HepG2 (cell line): ENCODE measurements around the gene ZMIZ1. TPM values are rescaled to one million over a fixed set of nuclear protein-coding genes. Genes with fewer than 3 reads are reported as not detected.

Experiments used
- AGO2 ChIP-seq: fragments of 200-400 bp; formaldehyde crosslinking; optimal IDR thresholded peaks from 2 replicates; pipeline ENCODE3; 2017; ENCODE audit warnings: mild to moderate bottlenecking, low read depth, low read length, moderate library complexity
- AHR ChIP-seq: IDR thresholded peaks from 2 replicates; pipeline ENCODE4 v1.6.1; 2018; ENCODE audit warnings: missing genetic modification reagents, missing compliant biosample characterization
- BATF2 ChIP-seq: sonication (generic); formaldehyde crosslinking; IDR thresholded peaks from 2 replicates; pipeline ENCODE4 v1.8.0; 2022; ENCODE audit warnings: mild to moderate bottlenecking, missing genetic modification reagents, moderate library complexity
- HCFC1 ChIP-seq: fragments of 150-350 bp; IDR thresholded peaks from 2 replicates; pipeline ENCODE4 v1.6.1; 2014; ENCODE audit warnings: low read depth, low read length
- KAT7 ChIP-seq: IDR thresholded peaks from 2 replicates; pipeline ENCODE4 v1.6.1; 2018; ENCODE audit warnings: borderline replicate concordance, missing compliant biosample characterization
- MNT ChIP-seq: fragments of 450-650 bp; IDR thresholded peaks from 2 replicates; pipeline ENCODE4 v1.6.1; 2016
- NCOA1 ChIP-seq: sonication (generic); formaldehyde crosslinking; IDR thresholded peaks from 2 replicates; pipeline ENCODE4 v1.9.0; 2021; ENCODE audit warnings: missing genetic modification reagents
- NFKB2 ChIP-seq: sonication (generic); formaldehyde crosslinking; IDR thresholded peaks from 2 replicates; pipeline ENCODE4 v1.4.0; 2020; ENCODE audit warnings: missing genetic modification reagents, borderline replicate concordance
- RELA ChIP-seq: sonication (generic); formaldehyde crosslinking; IDR thresholded peaks from 2 replicates; pipeline ENCODE4 v1.4.0; 2020; ENCODE audit warnings: missing genetic modification reagents
- RNF2 ChIP-seq: fragments of 450-650 bp; conservative IDR thresholded peaks from 2 replicates; pipeline ENCODE4 v1.6.1; 2016; ENCODE audit warnings: low read depth
- RXRA ChIP-seq: sonication (generic); formaldehyde crosslinking; IDR thresholded peaks from 2 replicates; pipeline ENCODE4 v1.5.1; 2020; ENCODE audit warnings: missing genetic modification reagents
- SMAD3 ChIP-seq: sonication (generic); formaldehyde crosslinking; IDR thresholded peaks from 2 replicates; pipeline ENCODE4 v1.4.0; 2020; ENCODE audit warnings: missing genetic modification reagents
- STAG1 ChIP-seq: sonication (generic); formaldehyde crosslinking; IDR thresholded peaks from 2 replicates; pipeline ENCODE4 v1.4.0; 2020; ENCODE audit warnings: missing genetic modification reagents
- TIGD3 ChIP-seq: sonication (generic); formaldehyde crosslinking; IDR thresholded peaks from 2 replicates; pipeline ENCODE4 v1.5.1; 2020; ENCODE audit warnings: mild to moderate bottlenecking, missing genetic modification reagents, borderline replicate concordance
- TMF1 ChIP-seq: sonication (generic); formaldehyde crosslinking; IDR thresholded peaks from 2 replicates; pipeline ENCODE4 v1.8.1; 2022; ENCODE audit warnings: low read depth, missing genetic modification reagents
- ZFAT ChIP-seq: sonication (generic); formaldehyde crosslinking; conservative IDR thresholded peaks from 2 replicates; pipeline ENCODE4 v1.8.1; 2023; ENCODE audit warnings: missing genetic modification reagents, inconsistent platforms
- ZNF205 ChIP-seq: IDR thresholded peaks from 2 replicates; pipeline ENCODE4 v1.6.1; 2018; ENCODE audit warnings: missing biosample characterization, missing genetic modification reagents
- ZNF225 ChIP-seq: sonication (generic); formaldehyde crosslinking; IDR thresholded peaks from 2 replicates; pipeline ENCODE4 v1.4.0; 2020; ENCODE audit warnings: mild to moderate bottlenecking, missing genetic modification reagents
- ZNF335 ChIP-seq: sonication (generic); formaldehyde crosslinking; IDR thresholded peaks from 2 replicates; pipeline ENCODE4 v1.4.0; 2020; ENCODE audit warnings: missing genetic modification reagents
- ZNF577 ChIP-seq: sonication (generic); formaldehyde crosslinking; IDR thresholded peaks from 2 replicates; pipeline ENCODE4 v1.4.0; 2020; ENCODE audit warnings: mild to moderate bottlenecking, low read depth, missing genetic modification reagents, borderline replicate concordance
- ZNF800 ChIP-seq: sonication (generic); formaldehyde crosslinking; IDR thresholded peaks from 2 replicates; pipeline ENCODE4 v1.4.0; 2020; ENCODE audit warnings: missing genetic modification reagents
- ZSCAN31 ChIP-seq: sonication (generic); formaldehyde crosslinking; IDR thresholded peaks from 2 replicates; pipeline ENCODE4 v1.5.0; 2020; ENCODE audit warnings: low read depth, mild to moderate bottlenecking, missing genetic modification reagents
- polyA plus RNA-seq, 8 experiments: library from polyadenylated mRNA; depleted of rRNA in 3 of 8; stranded (reverse) in 7 of 8; unstranded in 1 of 8; fragments of >200 nt; fragmentation: Illumina TruSeq in 4 of 8; extraction: Trizol in 4 of 8; gene quantifications; 2 replicates each; pipeline versions ENCODE4 v1.2.1 to v1.2.3, GENCODE V29; 2011 to 2016; ENCODE audit warnings: low read depth in 4 of 8, missing spikeins in 1 of 8, mixed read lengths in 1 of 8; ENCODE audit not compliant: insufficient read depth in 1 of 8
- total RNA-seq, 5 experiments: library from RNA; depleted of rRNA; stranded (reverse); fragments of >200 nt; fragmentation: Illumina TruSeq; extraction: Trizol; gene quantifications; 2 replicates each; pipeline ENCODE4 v1.2.3, GENCODE V29; 2016; ENCODE audit warnings: low read depth in 1 of 5
- TF ChIP-seq, protein P1 (sequence below): sonication (generic); formaldehyde crosslinking; IDR thresholded peaks from 2 replicates; pipeline ENCODE4 v1.4.0; 2020; ENCODE audit warnings: missing genetic modification reagents
- TF ChIP-seq, protein P2 (sequence below): IDR thresholded peaks from 2 replicates; pipeline ENCODE4 v1.6.1; 2016; ENCODE audit warnings: low read depth, control low read depth

The ZMIZ1 gene
- total and polyA plus RNA-seq, 2 of the 13 experiments (the other 11 are each of a cell fraction or from before 2014, with no cell fraction given), result 5.3 to 10.2 TPM

GRCh38 chr10:79184145-79184625 is 115.4 kb downstream of the ZMIZ1 start (continued):
- TF ChIP-seq KAT7 (peak; percentile 74; the same call in 1 of the 2 replicates), ZFAT (CRISPR knock-in tag) (no peak), TIGD3 (CRISPR knock-in tag) (no peak), STAG1 (no peak), RNF2 (no peak), RXRA (peak; percentile 65; the same call in 1 of the 2 replicates), ZNF335 (CRISPR knock-in tag) (no peak), ZNF577 (CRISPR knock-in tag) (no peak), ZSCAN31 (CRISPR knock-in tag) (no peak), AHR (CRISPR knock-in tag) (peak; percentile 78; the same call in 1 of the 2 replicates), HCFC1 (no peak), ZNF800 (CRISPR knock-in tag) (no peak), TMF1 (CRISPR knock-in tag) (no peak), SMAD3 (peak; percentile 49; the same call in 1 of the 2 replicates), RELA (CRISPR knock-in tag) (no peak), ZNF225 (CRISPR knock-in tag) (no peak), NCOA1 (CRISPR knock-in tag) (no peak), AGO2 (no peak), BATF2 (CRISPR knock-in tag) (no peak), MNT (no peak), NFKB2 (no peak), ZNF205 (CRISPR knock-in tag) (0 out of 2 replicates have a peak, but pooled peaks have one; percentile 53)
- TF ChIP-seq, protein P1, sequence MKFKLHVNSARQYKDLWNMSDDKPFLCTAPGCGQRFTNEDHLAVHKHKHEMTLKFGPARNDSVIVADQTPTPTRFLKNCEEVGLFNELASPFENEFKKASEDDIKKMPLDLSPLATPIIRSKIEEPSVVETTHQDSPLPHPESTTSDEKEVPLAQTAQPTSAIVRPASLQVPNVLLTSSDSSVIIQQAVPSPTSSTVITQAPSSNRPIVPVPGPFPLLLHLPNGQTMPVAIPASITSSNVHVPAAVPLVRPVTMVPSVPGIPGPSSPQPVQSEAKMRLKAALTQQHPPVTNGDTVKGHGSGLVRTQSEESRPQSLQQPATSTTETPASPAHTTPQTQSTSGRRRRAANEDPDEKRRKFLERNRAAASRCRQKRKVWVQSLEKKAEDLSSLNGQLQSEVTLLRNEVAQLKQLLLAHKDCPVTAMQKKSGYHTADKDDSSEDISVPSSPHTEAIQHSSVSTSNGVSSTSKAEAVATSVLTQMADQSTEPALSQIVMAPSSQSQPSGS, result peak; percentile 75
- TF ChIP-seq, protein P2, sequence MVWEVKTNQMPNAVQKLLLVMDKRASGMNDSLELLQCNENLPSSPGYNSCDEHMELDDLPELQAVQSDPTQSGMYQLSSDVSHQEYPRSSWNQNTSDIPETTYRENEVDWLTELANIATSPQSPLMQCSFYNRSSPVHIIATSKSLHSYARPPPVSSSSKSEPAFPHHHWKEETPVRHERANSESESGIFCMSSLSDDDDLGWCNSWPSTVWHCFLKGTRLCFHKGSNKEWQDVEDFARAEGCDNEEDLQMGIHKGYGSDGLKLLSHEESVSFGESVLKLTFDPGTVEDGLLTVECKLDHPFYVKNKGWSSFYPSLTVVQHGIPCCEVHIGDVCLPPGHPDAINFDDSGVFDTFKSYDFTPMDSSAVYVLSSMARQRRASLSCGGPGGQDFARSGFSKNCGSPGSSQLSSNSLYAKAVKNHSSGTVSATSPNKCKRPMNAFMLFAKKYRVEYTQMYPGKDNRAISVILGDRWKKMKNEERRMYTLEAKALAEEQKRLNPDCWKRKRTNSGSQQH (CRISPR knock-in tag), result no peak
